SK-N-MC (cell line): ENCODE results near the gene DNAJA4.

Experiments used
- EZH2 ChIP-seq: fragments of 200-600 bp; sonication (generic); IDR thresholded peaks from one replicate; pipeline ENCODE4 v1.6.1; 2017; ENCODE audit warnings: antibody characterized with exemption
- POLR2AphosphoS5 ChIP-seq: IDR thresholded peaks from 2 replicates; pipeline ENCODE4 v1.6.1; 2012; ENCODE audit warnings: mild to moderate bottlenecking, low read depth, low read length, borderline replicate concordance

- TF ChIP-seq POLR2AphosphoS5 = no peak
- no peak for TF ChIP-seq EZH2
These were observed 3.3 kb upstream of the DNAJA4 start for GRCh38 chr15:78261062-78261461.
